HG03442 (cell line): Measurements from ENCODE around the gene SLC1A3.

Source experiments
- ATAC-seq: cut with Tn5 transposase; IDR thresholded peaks from one replicate; pipeline ENCODE4 v1.9.1; 2021; ENCODE audit warnings: mild to moderate bottlenecking, moderate library complexity; ENCODE audit not compliant: unreplicated experiment

SLC1A3 gene

GRCh38 chr5:36654564-36654963, 48.2 kb downstream of the SLC1A3 start:
- no peak for ATAC-seq

- ATAC-seq = no peak
Observed at GRCh38 chr5:36655161-36655560, 48.8 kb downstream of the SLC1A3 start.

- ATAC-seq = no peak
Observed at GRCh38 chr5:36656556-36656955, 50.1 kb downstream of the SLC1A3 start.

GRCh38 chr5:36657563-36657995, 51.2 kb downstream of the SLC1A3 start:
- ATAC-seq = no peak

GRCh38 chr5:36658038-36658756, 51.8 kb downstream of the SLC1A3 start:
- no peak for ATAC-seq

- no peak for ATAC-seq
Observed at GRCh38 chr5:36659411-36659810, 53.0 kb downstream of the SLC1A3 start.

- no peak for ATAC-seq
Observed at GRCh38 chr5:36660397-36661049, 54.1 kb downstream of the SLC1A3 start.

- no peak for ATAC-seq
Observed at GRCh38 chr5:36661456-36662220, 55.2 kb downstream of the SLC1A3 start.

- no peak for ATAC-seq
Observed at GRCh38 chr5:36662291-36662851, 56.0 kb downstream of the SLC1A3 start.

GRCh38 chr5:36664766-36665165, 58.4 kb downstream of the SLC1A3 start:
- no peak for ATAC-seq

GRCh38 chr5:36665628-36666027, 59.2 kb downstream of the SLC1A3 start:
- ATAC-seq = no peak

GRCh38 chr5:36666274-36666673, 59.9 kb downstream of the SLC1A3 start:
- ATAC-seq = no peak

GRCh38 chr5:36666986-36667385, 60.6 kb downstream of the SLC1A3 start:
- ATAC-seq = no peak

- ATAC-seq = no peak
Observed at GRCh38 chr5:36667824-36668223, 61.4 kb downstream of the SLC1A3 start.

- ATAC-seq = no peak
Observed at GRCh38 chr5:36669015-36669651, 62.7 kb downstream of the SLC1A3 start.

GRCh38 chr5:36670548-36670947, 64.1 kb downstream of the SLC1A3 start:
- ATAC-seq = no peak

- ATAC-seq = no peak
Observed at GRCh38 chr5:36675282-36675681, 68.9 kb downstream of the SLC1A3 start.

- ATAC-seq = no peak
Observed at GRCh38 chr5:36679221-36679989, 73.0 kb downstream of the SLC1A3 start.

- ATAC-seq = no peak
Observed at GRCh38 chr5:36680066-36680465, 73.7 kb downstream of the SLC1A3 start.

GRCh38 chr5:36681711-36682110, 75.3 kb downstream of the SLC1A3 start:
- no peak for ATAC-seq
